Measurements from ENCODE around the gene CNTF. TPM values are rescaled to one million over a fixed set of nuclear protein-coding genes. Genes with fewer than 3 reads are reported as not detected.

The CNTF gene
- total and polyA plus RNA-seq, 2 experiments from 2014 or later = 0.24 to 1.8 TPM

DNA sequence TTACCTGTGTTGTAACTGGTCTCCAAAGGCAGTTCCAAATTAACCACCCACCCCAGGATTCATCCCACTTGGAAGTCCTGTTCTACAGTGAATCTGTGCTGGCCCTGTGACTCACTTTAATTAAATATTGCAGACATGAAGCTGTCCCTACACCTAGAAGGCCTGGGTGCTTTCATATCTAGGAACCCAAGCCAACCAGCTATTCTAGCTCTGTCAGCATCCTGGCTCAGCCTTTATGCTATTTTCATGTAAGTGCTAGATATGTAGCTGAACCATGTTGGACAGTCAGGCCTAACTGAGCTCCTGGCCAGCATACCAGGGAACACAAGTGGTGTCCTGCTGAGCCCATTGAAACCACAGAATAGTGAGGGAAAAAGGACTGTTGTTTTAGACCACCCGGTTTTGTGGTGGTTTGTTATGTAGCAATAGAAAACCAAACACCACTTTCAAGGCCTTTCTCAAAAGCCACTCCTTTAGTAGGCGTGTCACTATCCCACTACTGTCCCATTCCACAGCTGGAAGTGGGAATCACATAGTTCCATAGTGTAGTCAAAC is 30.3 kb downstream of the CNTF start:
- Mint-ChIP-seq H3K4me3 (no peak overlapping the region), H3K4me1 (peaks cover 8% of the 10 kb centered on the region; the same call in 2 of the 3 replicates), H3K9me3 (peaks cover 3% of the 10 kb centered on the region; the same call in 2 of the 3 replicates), H3K36me3 (ENCODE audit: low read depth) (no peaks in the 10 kb centered on the region), H3K27me3 (ENCODE audit: insufficient read depth, low read depth, poor library complexity) (peaks cover 2% of the 10 kb centered on the region), H3K27ac (no peak overlapping the region)
- no peaks in the 10 kb centered on the region for H3K27me3 ChIP-seq (ENCODE audit: insufficient read depth)
- H4K20me1 ChIP-seq (replicated peaks; ENCODE audit: insufficient read depth) = no peaks in the 10 kb centered on the region
- 0 out of 2 replicates have a peak overlapping the region, but pooled peaks have one; percentile 70 for H2AFZ ChIP-seq
- H3F3A ChIP-seq (replicated peaks; ENCODE audit: low read depth) = no peaks in the 10 kb centered on the region
- no peak overlapping the region for H3K4me2 ChIP-seq
- ATAC-seq (peak; percentile 26; the same call in 1 of the 3 replicates), DNase-seq (ENCODE audit: low spot score) (peak; percentile 17)
- H3K36me3 ChIP-seq (ENCODE audit: insufficient read depth) = no peaks in the 10 kb centered on the region
- no peak overlapping the region for H3K4me3 ChIP-seq
- H3K79me2 ChIP-seq (replicated peaks; ENCODE audit: insufficient read depth) = no peaks in the 10 kb centered on the region
- H3K9me2 ChIP-seq (ENCODE audit: insufficient read depth) = peaks cover 2% of the 10 kb centered on the region; the same call in 1 of the 2 replicates
- no peak overlapping the region for H3K27ac ChIP-seq (ENCODE audit: low read depth)
- TF ChIP-seq, protein P1, sequence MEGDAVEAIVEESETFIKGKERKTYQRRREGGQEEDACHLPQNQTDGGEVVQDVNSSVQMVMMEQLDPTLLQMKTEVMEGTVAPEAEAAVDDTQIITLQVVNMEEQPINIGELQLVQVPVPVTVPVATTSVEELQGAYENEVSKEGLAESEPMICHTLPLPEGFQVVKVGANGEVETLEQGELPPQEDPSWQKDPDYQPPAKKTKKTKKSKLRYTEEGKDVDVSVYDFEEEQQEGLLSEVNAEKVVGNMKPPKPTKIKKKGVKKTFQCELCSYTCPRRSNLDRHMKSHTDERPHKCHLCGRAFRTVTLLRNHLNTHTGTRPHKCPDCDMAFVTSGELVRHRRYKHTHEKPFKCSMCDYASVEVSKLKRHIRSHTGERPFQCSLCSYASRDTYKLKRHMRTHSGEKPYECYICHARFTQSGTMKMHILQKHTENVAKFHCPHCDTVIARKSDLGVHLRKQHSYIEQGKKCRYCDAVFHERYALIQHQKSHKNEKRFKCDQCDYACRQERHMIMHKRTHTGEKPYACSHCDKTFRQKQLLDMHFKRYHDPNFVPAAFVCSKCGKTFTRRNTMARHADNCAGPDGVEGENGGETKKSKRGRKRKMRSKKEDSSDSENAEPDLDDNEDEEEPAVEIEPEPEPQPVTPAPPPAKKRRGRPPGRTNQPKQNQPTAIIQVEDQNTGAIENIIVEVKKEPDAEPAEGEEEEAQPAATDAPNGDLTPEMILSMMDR (conservative IDR thresholded peaks at IDR 0.05; ENCODE audit: low read depth in 2 of 2) = no peak
- TF ChIP-seq JUNB (IDR thresholded peaks at IDR 0.05; ENCODE audit: unreplicated experiment) (no peak), ZNF331 (CRISPR knock-in tag; IDR thresholded peaks at IDR 0.05; ENCODE audit: low read depth) (no peak), EZH2phosphoT487 (IDR thresholded peaks at IDR 0.05; ENCODE audit: unreplicated experiment) (no peak)
- TF ChIP-seq, protein P2, sequence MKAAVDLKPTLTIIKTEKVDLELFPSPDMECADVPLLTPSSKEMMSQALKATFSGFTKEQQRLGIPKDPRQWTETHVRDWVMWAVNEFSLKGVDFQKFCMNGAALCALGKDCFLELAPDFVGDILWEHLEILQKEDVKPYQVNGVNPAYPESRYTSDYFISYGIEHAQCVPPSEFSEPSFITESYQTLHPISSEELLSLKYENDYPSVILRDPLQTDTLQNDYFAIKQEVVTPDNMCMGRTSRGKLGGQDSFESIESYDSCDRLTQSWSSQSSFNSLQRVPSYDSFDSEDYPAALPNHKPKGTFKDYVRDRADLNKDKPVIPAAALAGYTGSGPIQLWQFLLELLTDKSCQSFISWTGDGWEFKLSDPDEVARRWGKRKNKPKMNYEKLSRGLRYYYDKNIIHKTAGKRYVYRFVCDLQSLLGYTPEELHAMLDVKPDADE (IDR thresholded peaks at IDR 0.05) = no peak
- TF ChIP-seq, protein P3, sequence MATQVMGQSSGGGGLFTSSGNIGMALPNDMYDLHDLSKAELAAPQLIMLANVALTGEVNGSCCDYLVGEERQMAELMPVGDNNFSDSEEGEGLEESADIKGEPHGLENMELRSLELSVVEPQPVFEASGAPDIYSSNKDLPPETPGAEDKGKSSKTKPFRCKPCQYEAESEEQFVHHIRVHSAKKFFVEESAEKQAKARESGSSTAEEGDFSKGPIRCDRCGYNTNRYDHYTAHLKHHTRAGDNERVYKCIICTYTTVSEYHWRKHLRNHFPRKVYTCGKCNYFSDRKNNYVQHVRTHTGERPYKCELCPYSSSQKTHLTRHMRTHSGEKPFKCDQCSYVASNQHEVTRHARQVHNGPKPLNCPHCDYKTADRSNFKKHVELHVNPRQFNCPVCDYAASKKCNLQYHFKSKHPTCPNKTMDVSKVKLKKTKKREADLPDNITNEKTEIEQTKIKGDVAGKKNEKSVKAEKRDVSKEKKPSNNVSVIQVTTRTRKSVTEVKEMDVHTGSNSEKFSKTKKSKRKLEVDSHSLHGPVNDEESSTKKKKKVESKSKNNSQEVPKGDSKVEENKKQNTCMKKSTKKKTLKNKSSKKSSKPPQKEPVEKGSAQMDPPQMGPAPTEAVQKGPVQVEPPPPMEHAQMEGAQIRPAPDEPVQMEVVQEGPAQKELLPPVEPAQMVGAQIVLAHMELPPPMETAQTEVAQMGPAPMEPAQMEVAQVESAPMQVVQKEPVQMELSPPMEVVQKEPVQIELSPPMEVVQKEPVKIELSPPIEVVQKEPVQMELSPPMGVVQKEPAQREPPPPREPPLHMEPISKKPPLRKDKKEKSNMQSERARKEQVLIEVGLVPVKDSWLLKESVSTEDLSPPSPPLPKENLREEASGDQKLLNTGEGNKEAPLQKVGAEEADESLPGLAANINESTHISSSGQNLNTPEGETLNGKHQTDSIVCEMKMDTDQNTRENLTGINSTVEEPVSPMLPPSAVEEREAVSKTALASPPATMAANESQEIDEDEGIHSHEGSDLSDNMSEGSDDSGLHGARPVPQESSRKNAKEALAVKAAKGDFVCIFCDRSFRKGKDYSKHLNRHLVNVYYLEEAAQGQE (IDR thresholded peaks at IDR 0.05; ENCODE audit: unreplicated experiment) = no peak
- TF ChIP-seq, protein P4, sequence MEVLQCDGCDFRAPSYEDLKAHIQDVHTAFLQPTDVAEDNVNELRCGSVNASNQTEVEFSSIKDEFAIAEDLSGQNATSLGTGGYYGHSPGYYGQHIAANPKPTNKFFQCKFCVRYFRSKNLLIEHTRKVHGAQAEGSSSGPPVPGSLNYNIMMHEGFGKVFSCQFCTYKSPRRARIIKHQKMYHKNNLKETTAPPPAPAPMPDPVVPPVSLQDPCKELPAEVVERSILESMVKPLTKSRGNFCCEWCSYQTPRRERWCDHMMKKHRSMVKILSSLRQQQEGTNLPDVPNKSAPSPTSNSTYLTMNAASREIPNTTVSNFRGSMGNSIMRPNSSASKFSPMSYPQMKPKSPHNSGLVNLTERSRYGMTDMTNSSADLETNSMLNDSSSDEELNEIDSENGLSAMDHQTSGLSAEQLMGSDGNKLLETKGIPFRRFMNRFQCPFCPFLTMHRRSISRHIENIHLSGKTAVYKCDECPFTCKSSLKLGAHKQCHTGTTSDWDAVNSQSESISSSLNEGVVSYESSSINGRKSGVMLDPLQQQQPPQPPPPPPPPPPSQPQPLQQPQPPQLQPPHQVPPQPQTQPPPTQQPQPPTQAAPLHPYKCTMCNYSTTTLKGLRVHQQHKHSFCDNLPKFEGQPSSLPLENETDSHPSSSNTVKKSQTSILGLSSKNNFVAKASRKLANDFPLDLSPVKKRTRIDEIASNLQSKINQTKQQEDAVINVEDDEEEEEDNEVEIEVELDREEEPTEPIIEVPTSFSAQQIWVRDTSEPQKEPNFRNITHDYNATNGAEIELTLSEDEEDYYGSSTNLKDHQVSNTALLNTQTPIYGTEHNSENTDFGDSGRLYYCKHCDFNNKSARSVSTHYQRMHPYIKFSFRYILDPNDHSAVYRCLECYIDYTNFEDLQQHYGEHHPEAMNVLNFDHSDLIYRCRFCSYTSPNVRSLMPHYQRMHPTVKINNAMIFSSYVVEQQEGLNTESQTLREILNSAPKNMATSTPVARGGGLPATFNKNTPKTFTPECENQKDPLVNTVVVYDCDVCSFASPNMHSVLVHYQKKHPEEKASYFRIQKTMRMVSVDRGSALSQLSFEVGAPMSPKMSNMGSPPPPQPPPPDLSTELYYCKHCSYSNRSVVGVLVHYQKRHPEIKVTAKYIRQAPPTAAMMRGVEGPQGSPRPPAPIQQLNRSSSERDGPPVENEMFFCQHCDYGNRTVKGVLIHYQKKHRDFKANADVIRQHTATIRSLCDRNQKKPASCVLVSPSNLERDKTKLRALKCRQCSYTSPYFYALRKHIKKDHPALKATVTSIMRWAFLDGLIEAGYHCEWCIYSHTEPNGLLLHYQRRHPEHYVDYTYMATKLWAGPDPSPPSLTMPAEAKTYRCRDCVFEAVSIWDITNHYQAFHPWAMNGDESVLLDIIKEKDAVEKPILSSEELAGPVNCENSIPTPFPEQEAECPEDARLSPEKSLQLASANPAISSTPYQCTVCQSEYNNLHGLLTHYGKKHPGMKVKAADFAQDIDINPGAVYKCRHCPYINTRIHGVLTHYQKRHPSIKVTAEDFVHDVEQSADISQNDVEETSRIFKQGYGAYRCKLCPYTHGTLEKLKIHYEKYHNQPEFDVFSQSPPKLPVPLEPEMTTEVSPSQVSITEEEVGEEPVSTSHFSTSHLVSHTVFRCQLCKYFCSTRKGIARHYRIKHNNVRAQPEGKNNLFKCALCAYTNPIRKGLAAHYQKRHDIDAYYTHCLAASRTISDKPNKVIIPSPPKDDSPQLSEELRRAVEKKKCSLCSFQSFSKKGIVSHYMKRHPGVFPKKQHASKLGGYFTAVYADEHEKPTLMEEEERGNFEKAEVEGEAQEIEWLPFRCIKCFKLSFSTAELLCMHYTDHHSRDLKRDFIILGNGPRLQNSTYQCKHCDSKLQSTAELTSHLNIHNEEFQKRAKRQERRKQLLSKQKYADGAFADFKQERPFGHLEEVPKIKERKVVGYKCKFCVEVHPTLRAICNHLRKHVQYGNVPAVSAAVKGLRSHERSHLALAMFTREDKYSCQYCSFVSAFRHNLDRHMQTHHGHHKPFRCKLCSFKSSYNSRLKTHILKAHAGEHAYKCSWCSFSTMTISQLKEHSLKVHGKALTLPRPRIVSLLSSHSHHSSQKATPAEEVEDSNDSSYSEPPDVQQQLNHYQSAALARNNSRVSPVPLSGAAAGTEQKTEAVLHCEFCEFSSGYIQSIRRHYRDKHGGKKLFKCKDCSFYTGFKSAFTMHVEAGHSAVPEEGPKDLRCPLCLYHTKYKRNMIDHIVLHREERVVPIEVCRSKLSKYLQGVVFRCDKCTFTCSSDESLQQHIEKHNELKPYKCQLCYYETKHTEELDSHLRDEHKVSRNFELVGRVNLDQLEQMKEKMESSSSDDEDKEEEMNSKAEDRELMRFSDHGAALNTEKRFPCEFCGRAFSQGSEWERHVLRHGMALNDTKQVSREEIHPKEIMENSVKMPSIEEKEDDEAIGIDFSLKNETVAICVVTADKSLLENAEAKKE (CRISPR knock-in tag; IDR thresholded peaks at IDR 0.05) = no peak
- peaks cover 11% of the 10 kb centered on the region; the same call in 1 of the 2 replicates for H3K4me1 ChIP-seq (ENCODE audit: insufficient read depth)

Data from GM23338 (cell line).